Inferior parietal cortex (tissue), 1 donor: Measurements from ENCODE around the gene RDH8.
A peak's percentile ranks its signal among the peaks of the same experiment; 100 is the strongest.

Source experiments
- DNase-seq: peaks from one replicate; pipeline ENCODE4 v3.0.0-alpha.2; 2016; ENCODE audit errors: extremely low spot score

RDH8 gene

GRCh38 chr19:10013316-10013715 is at the start of gene RDH8:
TSS of gene RDH8 (plus strand) at chr19:10013483. CDS start at chr19:10013498, 15 bp downstream.
- DNase-seq: no peak

GRCh38 chr19:9966024-9966423 is 47.3 kb upstream of the RDH8 start:
- DNase-seq: no peak

- no peak for DNase-seq
Measured at GRCh38 chr19:9966448-9966847, 46.8 kb upstream of the RDH8 start.

GRCh38 chr19:9967326-9967725 is 46.0 kb upstream of the RDH8 start:
- DNase-seq: no peak

- DNase-seq: no peak
Measured at GRCh38 chr19:9968820-9969687, 44.2 kb upstream of the RDH8 start.

DNA sequence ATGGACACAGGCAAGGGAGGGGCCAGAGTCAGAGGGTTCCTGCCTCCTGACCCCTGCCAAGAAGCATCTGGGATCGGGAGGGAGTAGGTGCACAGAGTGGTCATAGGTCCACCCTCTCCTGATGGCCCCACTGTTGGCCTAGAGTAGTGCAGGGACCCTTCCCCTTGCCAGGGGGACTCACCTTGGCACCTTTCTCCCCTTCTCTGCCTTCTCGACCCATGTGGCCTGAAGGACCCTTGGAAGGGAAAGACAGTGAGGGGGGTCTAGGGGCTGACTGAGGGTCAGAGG is 43.7 kb upstream of the RDH8 start:
- no peak for DNase-seq

- no peak for DNase-seq
Measured at GRCh38 chr19:9970481-9970880, 42.8 kb upstream of the RDH8 start.

DNA sequence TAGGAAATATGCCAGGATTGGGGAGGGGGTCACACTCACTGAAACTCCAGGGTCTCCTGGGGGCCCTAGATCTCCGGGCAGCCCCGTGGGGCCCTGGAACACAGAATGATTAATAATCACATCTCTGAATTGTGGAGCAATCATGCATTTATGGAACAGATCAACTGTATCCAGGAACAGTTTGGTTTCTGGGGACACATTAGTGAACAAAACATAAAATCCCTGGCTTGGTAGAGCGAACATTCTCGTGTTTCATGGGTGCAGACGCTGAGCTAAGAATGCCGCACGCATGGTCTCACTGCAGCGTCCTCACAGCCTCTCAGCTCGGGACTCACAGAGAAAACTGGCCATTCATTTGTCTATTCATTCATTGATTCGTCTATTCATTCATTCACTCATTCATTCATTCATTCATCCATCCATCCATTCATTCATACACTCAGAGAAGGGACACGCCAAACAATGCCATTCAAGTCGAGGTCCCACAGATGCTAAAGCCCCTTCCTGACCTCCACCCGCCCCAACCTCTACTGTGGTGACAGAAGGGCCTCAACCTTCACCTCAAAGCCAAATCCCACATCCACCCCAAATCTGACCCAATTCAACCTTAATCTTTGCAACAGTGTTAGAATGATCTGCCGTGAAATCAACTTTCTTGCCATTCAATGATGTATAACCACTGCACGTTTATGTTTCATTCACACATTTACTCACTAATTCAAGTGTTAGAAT is 42.0 kb upstream of the RDH8 start:
- DNase-seq: no peak

DNA sequence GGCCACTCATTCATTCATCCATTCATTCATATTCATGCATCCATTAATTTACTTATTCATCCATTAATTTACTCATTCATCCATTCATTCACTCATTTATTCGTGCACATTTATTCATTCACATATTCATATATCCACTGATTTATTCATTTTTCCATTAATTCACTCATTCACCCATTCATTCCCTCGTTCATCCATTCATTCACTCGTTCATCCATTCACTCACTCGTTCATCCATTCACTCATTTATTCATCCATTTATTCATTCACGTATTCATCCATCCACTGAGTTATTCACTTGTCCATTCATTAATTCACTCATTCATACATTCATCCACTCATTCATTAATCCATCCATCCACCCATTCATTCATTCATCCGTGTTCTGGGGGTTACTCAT is 41.2 kb upstream of the RDH8 start:
- no peak for DNase-seq

GRCh38 chr19:9981406-9982260 is 31.6 kb upstream of the RDH8 start:
- no peak for DNase-seq

GRCh38 chr19:9986787-9987281 is 26.4 kb upstream of the RDH8 start:
- DNase-seq: peak; percentile 24

DNA sequence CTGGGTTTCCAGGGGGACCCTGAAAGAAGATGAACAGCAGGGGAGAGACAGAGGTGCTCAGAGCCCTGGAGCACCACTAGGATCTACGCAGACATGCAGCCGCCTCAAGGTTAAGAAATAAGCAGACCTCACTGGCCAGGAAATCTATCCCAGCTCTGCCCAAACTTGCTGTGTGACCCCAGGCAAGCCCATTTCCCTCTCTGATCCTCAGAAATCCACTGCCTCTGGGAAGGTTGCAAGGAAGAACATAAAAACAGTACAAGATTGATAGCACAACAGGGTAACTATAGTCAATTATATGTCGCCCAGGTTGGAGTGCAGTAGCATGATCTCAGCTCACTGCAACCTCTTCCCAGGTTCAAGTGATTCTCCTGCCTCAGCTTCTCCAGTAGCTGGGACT is 23.8 kb upstream of the RDH8 start:
- DNase-seq: no peak

- no peak for DNase-seq
Measured at GRCh38 chr19:9991425-9992191, 21.7 kb upstream of the RDH8 start.

DNA sequence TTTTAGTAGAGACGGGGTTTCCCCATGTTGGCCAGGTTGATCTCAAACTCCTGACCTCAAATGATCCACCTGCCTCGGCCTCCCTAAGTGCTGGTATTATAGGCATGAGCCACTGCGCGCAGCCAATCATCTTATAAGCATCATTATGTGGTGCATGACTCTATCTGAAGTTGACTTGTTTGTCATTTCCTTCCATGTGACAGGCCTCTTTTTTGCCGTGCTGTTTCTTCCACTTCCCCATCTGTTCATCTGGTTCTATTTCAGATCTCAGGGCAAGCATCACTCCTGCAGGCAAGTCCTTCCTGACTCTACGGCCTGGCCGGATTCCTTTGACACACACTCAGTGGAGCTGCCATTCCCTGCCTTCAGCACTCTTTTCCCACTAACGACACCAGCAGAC is 18.2 kb upstream of the RDH8 start:
- DNase-seq: no peak

DNA sequence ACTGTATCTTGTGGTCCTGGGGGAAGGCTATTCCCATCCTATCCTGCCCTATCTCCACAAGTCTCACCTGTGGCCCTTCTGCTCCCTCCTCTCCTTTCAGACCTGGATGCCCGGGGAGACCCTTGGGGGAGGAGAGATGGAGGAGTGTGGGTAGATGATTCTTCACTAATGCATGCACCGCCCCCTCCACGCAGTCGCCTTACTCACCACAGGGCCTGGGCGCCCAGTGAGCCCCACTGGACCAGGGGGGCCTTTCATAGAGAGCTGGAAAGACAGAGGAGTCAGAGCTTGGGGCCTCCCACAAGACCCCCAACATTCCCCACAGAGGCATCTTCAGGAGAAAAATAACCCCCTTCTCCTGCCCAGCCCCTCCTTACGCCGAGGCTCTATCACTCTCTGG is 17.3 kb upstream of the RDH8 start:
- no peak for DNase-seq

DNA sequence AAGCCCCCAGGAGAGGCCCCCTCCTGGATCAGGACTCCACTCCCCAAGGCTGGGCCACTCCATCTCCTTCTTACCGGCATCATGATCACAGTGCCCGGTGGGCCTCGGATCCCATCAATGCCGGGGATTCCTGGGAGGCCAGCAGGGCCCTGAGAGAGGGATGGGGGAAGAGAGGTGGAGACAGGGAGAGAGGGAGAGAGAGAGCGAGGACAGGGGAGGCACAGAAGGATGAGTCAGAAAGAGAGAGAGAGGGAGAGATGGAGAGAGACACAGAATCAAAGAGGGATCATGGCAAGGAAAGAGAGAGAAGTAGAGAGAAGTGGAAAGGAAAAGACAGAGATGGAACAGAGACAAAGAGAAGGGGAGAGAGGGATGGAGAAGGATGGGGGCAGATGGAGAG is 16.7 kb upstream of the RDH8 start:
- no peak for DNase-seq

DNA sequence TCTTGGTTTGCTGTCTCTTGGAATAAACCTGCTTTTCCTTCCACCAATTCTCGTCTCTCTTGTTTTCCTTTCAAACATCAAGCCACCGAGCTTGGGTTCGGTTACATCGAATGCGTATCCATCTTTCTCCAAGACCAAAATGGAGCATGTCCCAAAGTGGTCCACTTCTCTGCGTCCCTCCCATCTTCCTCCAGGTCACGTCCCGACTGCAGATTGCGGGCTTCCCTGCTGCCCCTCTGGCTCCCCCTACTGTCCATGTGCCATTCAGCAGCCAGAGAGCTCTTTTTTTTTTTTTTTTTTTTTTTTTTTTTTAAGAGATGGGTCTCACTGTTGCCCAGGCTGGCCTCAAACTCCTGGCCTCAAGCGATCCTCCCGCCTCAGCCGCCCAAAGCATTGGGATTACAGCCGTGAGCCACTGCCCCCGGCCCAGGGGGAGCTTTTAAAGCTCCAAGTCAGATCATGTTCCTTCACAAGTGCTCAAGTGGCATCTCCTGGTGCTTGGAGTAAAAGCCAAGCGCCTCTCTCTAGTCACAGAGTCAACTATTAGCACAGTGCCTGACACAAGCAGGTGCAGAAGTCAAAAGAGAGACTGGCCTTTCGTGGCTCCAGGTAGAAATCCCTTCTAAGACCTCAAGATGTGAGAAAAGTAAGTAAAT is 13.0 kb upstream of the RDH8 start:
- DNase-seq: peak; percentile 69

DNA sequence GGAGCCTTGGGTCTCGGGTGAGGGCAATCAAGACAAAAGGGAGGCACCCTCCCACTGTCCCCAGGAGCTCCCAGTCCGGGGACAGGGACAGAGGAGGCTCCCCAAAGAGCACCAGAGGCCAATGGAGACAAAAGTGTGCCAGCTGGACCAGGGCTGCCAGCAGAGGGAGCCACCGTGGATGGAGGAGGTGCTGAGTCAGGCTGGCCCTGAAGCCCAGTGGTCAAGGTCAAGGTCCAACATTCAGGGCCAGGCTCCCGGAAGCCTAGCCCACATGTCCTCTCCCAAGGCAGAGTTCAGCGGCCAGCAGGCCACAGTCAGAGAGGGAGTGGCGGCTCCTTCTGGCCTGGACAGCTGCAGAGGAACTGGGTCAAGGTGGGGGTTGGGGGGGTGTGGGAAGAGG is 11.4 kb upstream of the RDH8 start:
- DNase-seq: no peak

DNA sequence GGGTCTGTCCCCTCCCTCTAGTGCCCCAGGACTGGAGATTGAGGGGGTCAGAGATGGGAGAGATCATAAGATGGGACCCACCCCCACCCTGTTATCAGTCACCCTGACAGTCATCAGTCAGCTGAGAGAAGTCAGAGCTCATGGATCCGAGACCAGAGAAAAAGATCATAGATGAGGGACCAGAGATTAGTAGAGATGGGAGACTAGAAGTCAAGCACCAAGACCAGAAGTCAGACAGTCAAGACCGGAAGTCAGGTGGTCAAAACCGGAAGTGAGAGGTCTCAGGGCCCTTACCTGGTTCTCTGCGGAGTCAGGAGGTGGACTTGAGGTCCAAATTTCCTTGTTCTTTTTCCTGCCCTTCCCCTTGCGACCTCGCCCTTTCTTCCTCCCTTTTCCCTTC is 10.0 kb upstream of the RDH8 start:
- DNase-seq: no peak

DNA sequence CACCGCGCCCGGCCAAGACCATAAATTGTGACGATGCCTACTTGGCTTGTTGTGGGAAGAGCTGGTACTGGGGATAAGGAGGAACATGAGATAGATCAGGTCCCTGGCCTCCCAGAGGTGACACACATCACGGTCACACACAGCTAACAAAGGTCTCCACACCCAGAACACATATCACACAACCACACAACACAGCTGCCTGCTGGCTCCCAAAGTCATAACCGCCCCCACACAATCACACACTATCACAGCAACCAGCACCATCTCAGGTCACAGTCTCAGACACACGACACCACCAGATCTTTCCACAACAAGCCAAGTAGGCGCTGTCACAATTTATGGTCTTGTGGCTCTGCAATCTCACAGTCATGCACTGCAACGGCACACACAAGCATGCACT is 8.7 kb upstream of the RDH8 start:
- no peak for DNase-seq
